ENCODE data around the gene SLC51A.
A peak's percentile ranks its signal among the peaks of the same experiment; 100 is the strongest.

The SLC51A gene

DNA sequence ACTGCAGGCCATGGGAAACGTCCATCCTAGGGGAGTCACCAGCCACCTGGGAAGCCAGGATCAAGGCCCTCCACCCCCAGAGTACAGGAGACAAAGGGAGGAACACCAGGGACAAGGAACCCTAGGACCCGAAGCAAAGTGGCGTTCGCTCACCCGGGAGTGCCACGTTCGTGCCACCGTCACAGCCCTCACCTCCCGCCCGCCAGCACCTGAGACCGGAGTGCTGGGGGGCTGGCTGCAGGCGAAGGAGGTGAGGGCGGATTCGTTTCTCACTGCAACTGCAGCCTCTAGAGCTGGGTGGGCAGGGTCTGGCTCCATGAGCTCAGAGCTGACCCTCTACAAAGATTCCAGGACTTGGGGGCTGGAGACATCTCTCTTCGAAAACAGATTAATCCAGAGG lies 31.5 kb upstream of the SLC51A start:
- Mint-ChIP-seq H3K9me3 (no peaks in the 10 kb centered on the region), H3K4me1 (ENCODE audit: low read depth) (peaks cover 51% of the 10 kb centered on the region), H3K27me3 (no peaks in the 10 kb centered on the region), H3K36me3 (ENCODE audit: low read depth) (no peaks in the 10 kb centered on the region), H3K4me3 (no peak overlapping the region), H3K27ac (no peak overlapping the region)
- no peak for DNase-seq

DNA sequence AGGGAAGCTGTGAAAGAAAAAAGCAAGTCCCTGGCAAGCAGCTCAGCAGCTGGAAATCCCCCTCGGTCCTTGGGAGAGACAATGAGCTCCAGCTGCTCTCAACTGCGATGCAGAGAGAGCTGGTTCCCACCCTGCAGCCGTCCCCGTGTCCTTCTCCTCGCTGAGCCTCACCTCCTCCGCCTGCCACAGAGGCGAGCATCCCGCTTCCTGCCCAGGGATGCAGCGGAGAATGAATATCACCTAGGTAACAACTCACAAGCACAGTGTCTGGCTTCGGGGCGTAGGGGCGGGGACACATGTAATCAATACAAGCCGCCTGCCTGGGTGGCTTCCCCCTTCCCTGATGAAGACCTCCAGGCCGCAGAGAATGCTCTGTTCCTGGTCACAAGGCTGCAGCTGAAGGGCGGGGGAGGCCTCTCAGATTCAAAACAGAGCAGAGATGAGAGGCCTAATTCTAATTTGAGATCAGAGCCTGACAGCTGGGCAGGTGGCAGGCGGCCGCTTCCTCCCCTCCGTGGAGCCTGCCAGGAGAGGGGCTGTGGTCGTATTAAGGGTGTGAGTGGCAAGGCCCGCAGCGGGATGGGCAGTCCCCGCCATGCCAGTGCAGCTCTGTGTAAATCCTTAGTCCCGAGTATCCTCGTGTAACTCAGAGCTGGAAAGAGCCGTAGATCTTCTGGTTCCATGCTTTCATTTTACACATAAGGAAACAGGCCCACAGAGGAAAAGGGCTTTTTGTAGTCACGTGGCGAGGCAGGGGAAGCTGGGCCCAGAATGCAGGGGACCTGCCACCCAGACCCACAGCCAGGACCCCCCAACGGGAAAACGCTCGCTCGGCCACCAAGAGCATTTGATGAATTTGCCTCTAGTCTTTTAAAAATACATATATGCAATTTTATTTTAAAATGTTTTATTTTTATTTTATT lies 29.4 kb upstream of the SLC51A start:
- Mint-ChIP-seq H3K27me3 (no peaks in the 10 kb centered on the region), H3K36me3 (ENCODE audit: low read depth) (no peaks in the 10 kb centered on the region), H3K9me3 (no peaks in the 10 kb centered on the region), H3K4me1 (ENCODE audit: low read depth) (peaks cover 43% of the 10 kb centered on the region), H3K4me3 (peak overlapping the region; percentile 56), H3K27ac (peak overlapping the region; percentile 72)
- DNase-seq = no peak

DNA sequence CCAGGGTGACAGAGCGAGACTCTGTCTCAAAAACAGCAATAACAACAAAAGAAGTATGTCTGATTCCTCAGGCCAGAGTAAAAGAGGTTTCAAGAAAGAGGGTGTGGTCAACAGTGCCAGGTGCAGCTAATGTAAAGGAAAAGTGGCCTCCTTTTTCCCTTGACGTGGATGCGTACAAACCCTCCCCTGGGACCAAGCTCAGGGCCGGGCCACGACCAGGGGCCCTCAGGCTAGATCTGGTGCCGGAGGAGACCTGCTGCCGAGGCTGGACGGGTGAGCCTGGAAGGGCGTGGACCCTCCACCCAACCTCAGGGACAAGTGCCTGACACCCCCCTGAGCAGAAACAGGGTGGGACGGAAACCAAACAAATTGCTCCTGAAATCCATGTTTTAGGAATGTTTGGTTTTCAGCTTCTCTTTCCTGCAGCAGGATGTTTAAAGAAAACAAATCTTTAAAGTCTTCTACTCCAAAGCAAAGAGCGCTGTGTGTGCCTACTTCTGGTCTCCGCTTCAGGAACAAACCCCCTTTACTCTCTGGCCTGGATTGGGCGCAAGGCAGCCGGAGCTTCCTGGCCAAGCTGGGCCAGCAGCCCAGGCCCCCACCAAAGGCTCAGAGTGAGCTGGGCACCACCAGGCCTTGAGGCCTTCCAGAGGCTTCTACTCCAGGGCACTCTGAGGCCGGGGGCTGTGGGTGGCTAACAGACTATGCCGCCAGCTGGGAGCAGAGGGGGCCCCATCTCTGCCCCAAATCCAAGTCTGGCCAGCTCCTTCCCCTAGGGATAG lies 26.6 kb upstream of the SLC51A start:
- no peaks in the 10 kb centered on the region for H3K27me3 Mint-ChIP-seq
- peaks cover 42% of the 10 kb centered on the region for H3K4me1 Mint-ChIP-seq (ENCODE audit: low read depth)
- no peaks in the 10 kb centered on the region for H3K36me3 Mint-ChIP-seq (ENCODE audit: low read depth)
- no peaks in the 10 kb centered on the region for H3K9me3 Mint-ChIP-seq
- no peak overlapping the region for H3K27ac Mint-ChIP-seq
- DNase-seq = no peak
- H3K4me3 Mint-ChIP-seq = no peak overlapping the region

GRCh38 chr3:196192036-196192523 lies 24.3 kb upstream of the SLC51A start:
- Mint-ChIP-seq H3K9me3 (no peaks in the 10 kb centered on the region), H3K36me3 (ENCODE audit: low read depth) (no peaks in the 10 kb centered on the region), H3K27ac (peak overlapping the region; percentile 92), H3K4me1 (ENCODE audit: low read depth) (peaks cover 49% of the 10 kb centered on the region), H3K4me3 (peak overlapping the region; percentile 41), H3K27me3 (no peaks in the 10 kb centered on the region)
- peak; percentile 71 for DNase-seq

DNA sequence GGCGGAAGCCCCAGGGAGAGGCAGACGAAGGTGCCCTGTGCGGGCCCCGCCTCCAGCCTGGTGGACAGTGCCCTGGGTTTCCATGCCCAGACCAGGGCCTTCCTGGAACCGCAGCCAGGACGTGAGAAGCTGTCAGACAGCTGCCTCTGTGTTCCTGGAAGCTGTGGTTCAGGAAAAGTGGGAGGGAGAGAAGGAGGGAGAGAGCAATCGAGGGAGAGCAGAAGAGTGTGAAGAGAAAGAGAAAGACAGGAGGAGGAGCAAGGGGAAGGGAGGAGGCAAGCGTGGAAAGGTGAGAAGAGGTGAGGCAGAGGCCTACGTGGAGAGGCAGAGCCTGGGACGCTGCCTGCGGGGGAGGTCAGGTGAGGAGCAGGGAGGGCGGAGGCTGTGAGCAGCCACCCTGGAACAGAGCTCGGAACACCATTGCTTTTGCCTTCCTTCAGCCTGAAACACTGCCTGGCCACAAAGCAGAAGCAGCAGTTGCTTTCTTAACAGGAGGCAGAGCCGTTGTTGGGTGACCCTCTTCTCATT lies 23.7 kb upstream of the SLC51A start:
- Mint-ChIP-seq H3K27ac (peak overlapping the region; percentile 92), H3K4me3 (peak overlapping the region; percentile 41), H3K27me3 (no peaks in the 10 kb centered on the region), H3K9me3 (no peaks in the 10 kb centered on the region), H3K36me3 (ENCODE audit: low read depth) (no peaks in the 10 kb centered on the region), H3K4me1 (ENCODE audit: low read depth) (peaks cover 47% of the 10 kb centered on the region)
- DNase-seq = peak; percentile 50

GRCh38 chr3:196193133-196193735 lies 23.1 kb upstream of the SLC51A start:
- DNase-seq = no peak
- peak overlapping the region; percentile 92 for H3K27ac Mint-ChIP-seq
- H3K4me1 Mint-ChIP-seq (ENCODE audit: low read depth) = peaks cover 47% of the 10 kb centered on the region
- no peaks in the 10 kb centered on the region for H3K36me3 Mint-ChIP-seq (ENCODE audit: low read depth)
- no peaks in the 10 kb centered on the region for H3K9me3 Mint-ChIP-seq
- no peak overlapping the region for H3K4me3 Mint-ChIP-seq
- H3K27me3 Mint-ChIP-seq = no peaks in the 10 kb centered on the region

DNA sequence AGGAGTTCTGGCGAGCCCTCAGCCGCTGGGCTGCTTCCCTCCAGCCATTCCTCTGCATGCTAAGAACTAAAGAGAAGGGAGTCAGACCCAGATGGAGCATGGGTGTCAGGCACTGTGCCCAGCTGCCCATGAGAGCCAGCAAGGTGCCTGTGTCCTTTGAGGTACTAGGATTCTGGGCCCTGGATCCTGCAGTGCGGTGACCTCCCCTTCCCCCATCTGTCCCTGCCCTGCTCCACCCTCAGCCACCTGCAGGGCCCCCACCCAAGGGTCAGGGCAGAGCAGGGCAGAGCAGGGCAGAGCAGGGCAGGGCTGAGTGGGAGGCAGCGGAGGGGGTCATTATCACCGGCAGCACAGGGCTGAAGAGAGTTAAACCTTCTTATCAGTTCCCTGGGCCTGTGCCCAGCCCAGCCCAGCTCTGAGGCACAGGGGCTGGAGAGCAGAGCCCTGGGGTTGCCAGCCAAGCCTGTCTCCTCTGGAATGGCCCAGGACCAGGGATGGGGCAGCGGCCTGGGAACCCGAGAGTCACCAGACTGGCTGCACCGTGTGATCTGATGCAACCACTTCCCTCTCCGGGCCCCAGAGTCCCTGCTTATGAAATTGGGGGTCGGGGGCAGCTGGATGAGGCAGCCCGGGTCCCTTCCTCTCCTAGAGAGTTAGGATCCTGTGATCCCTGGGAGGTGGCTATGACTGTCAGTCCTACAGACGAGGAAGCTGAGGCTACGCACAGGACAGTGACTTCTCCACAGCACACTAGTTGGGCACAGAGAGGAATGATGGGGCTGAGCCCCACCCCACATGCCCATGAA lies 22.4 kb upstream of the SLC51A start:
- Mint-ChIP-seq H3K9me3 (no peaks in the 10 kb centered on the region), H3K4me3 (no peak overlapping the region), H3K27me3 (no peaks in the 10 kb centered on the region), H3K27ac (peak overlapping the region; percentile 92), H3K36me3 (ENCODE audit: low read depth) (no peaks in the 10 kb centered on the region), H3K4me1 (ENCODE audit: low read depth) (peaks cover 47% of the 10 kb centered on the region)
- no peak for DNase-seq

GRCh38 chr3:196194542-196194915 lies 21.8 kb upstream of the SLC51A start:
- DNase-seq = no peak
- Mint-ChIP-seq H3K4me1 (ENCODE audit: low read depth) (peaks cover 47% of the 10 kb centered on the region), H3K27me3 (no peaks in the 10 kb centered on the region), H3K27ac (peak overlapping the region; percentile 40), H3K9me3 (no peaks in the 10 kb centered on the region), H3K4me3 (no peak overlapping the region), H3K36me3 (ENCODE audit: low read depth) (no peaks in the 10 kb centered on the region)

GRCh38 chr3:196195664-196196265 lies 20.6 kb upstream of the SLC51A start:
- DNase-seq = no peak
- Mint-ChIP-seq H3K27ac (no peak overlapping the region), H3K4me1 (ENCODE audit: low read depth) (peaks cover 43% of the 10 kb centered on the region), H3K9me3 (no peaks in the 10 kb centered on the region), H3K36me3 (ENCODE audit: low read depth) (no peaks in the 10 kb centered on the region), H3K27me3 (no peaks in the 10 kb centered on the region), H3K4me3 (no peak overlapping the region)

GRCh38 chr3:196197524-196197923 lies 18.8 kb upstream of the SLC51A start:
- Mint-ChIP-seq H3K27ac (no peak overlapping the region), H3K36me3 (ENCODE audit: low read depth) (no peaks in the 10 kb centered on the region), H3K4me1 (ENCODE audit: low read depth) (peaks cover 32% of the 10 kb centered on the region), H3K9me3 (no peaks in the 10 kb centered on the region), H3K4me3 (no peak overlapping the region), H3K27me3 (no peaks in the 10 kb centered on the region)
- no peak for DNase-seq

GRCh38 chr3:196198081-196198675 lies 18.2 kb upstream of the SLC51A start:
- Mint-ChIP-seq H3K36me3 (ENCODE audit: low read depth) (no peaks in the 10 kb centered on the region), H3K27ac (no peak overlapping the region), H3K27me3 (no peaks in the 10 kb centered on the region), H3K4me3 (no peak overlapping the region), H3K9me3 (no peaks in the 10 kb centered on the region), H3K4me1 (ENCODE audit: low read depth) (peaks cover 25% of the 10 kb centered on the region)
- no peak for DNase-seq

DNA sequence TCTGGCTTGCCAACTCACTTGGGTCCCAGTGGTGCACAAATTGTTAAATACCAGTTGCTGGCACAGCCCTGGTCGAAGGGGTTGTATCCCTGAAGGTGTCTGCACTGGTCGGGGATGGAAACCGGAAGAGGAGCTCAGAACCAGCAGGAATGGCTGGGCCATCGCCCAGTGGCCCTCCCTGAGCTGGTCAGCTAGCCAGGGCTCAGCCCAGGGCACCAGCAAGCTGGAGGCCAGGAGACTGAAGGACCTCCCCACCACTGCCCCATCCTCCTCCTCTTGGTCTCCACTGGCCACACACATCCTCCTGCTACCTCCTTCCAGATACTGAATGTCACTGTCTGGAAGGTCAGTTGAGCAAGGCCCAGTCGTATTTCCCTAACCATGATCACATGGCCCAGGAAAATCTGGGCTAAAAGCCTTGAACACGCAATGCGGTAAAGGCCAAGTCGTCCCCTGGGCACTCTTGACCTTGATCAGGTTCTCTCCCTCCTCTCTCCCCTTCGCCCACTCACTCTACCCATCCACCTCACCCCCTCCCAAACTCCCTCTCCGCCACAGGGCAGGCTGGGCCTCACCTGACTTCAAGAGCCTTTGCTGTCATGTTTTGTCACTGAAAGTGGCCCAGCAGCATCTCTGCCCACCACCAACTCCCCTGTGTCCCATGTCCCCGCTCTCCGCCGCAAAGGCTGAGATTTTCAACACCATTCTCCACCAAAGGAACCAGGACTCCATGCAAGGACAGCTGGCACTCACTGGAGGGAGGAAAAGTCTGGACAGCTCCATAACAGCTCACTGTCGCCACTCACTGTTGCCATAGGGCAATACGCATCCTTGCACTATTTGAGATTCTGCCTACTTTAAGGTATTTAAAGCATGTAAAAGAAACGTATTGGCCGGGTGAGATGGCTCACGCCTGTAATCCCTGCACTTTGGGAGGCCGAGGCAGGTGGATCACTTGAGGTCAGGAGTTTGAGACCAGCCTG lies 17.3 kb upstream of the SLC51A start:
- H3K27me3 Mint-ChIP-seq = no peaks in the 10 kb centered on the region
- H3K4me3 Mint-ChIP-seq = no peak overlapping the region
- peaks cover 19% of the 10 kb centered on the region for H3K4me1 Mint-ChIP-seq (ENCODE audit: low read depth)
- H3K9me3 Mint-ChIP-seq = no peaks in the 10 kb centered on the region
- H3K36me3 Mint-ChIP-seq (ENCODE audit: low read depth) = no peaks in the 10 kb centered on the region
- H3K27ac Mint-ChIP-seq = no peak overlapping the region
- DNase-seq = no peak

Measured in activated T-cell treated with anti-CD3 and anti-CD28 coated beads, Interleukin-2, amount 50 U/mL, for 24 hours (primary cell).